BLaER1 (cell line): Measurements from ENCODE around the gene PRICKLE2.

Experiments
- H3K27ac ChIP-seq: shearing (Covaris generic); formaldehyde crosslinking; 2 replicates; pipeline ENCODE4 v1.8.1; 2022
- H3K27me3 ChIP-seq: shearing (Covaris generic); formaldehyde crosslinking; 2 replicates; pipeline ENCODE4 v1.8.1; 2022
- H3K36me3 ChIP-seq: shearing (Covaris generic); formaldehyde crosslinking; 2 replicates; pipeline ENCODE4 v1.8.1; 2022
- H3K4me1 ChIP-seq: shearing (Covaris generic); formaldehyde crosslinking; 2 replicates; pipeline ENCODE4 v1.8.1; 2022
- H3K4me2 ChIP-seq: shearing (Covaris generic); formaldehyde crosslinking; 2 replicates; pipeline ENCODE4 v1.8.1; 2022
- H3K4me3 ChIP-seq: shearing (Covaris generic); formaldehyde crosslinking; 2 replicates; pipeline ENCODE4 v1.8.1; 2022
- H3K9ac ChIP-seq: shearing (Covaris generic); formaldehyde crosslinking; 2 replicates; pipeline ENCODE4 v1.8.1; 2022
- H3K9me3 ChIP-seq: shearing (Covaris generic); formaldehyde crosslinking; 2 replicates; pipeline ENCODE4 v1.8.1; 2022
- H4K20me1 ChIP-seq: shearing (Covaris generic); formaldehyde crosslinking; 2 replicates; pipeline ENCODE4 v1.8.1; 2022
- Cebpa-rat ChIP-seq: shearing (Covaris generic); IDR thresholded peaks from 2 replicates; pipeline ENCODE4 v1.8.1; 2022

Gene PRICKLE2

DNA sequence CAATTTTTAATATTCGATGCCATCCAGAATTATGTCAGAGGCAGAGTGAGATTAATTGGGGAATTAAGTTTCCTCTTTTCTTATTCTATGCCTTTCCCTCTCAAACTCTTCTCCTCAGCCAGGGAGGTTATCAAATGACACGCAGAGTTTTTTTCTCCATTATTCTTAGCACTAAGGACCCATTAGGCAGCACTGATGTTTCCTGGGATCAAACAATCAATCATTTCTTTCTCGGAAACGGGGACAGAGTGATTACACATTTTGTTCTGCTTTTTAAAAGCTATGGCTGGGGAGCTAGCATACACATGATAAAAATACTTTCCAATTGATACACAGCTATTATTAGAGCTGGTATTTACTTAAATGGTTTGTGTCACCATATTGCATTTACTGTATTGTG is 166.7 kb downstream of the PRICKLE2 start:
- Histone ChIP-seq H3K4me3 (no peak overlapping the region), H3K9ac (no peak overlapping the region), H3K9me3 (no peaks in the 10 kb centered on the region), H3K4me2 (no peak overlapping the region), H3K27me3 (no peaks in the 10 kb centered on the region), H3K36me3 (no peaks in the 10 kb centered on the region), H3K4me1 (no peaks in the 10 kb centered on the region), H3K27ac (no peak overlapping the region), H4K20me1 (no peaks in the 10 kb centered on the region)
- no peak for TF ChIP-seq Cebpa-rat

DNA sequence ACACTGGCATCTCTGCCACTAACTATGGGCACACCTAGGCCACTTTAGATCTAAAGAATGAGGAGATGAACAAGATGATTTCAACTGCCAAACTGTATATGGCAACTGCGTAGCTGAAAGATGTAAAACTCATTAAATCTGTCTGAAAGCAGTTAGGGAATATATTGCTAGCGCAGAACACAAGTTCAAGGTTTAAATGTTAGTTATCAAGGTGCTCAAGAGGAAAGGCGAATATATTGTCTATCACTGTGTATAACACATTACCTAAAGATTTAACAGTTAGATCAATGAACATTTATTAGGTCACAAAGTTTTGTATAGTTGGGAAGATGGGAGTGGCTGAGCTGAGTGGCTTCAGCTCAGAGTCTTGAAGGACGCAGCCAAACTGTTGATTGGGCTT is 168.0 kb downstream of the PRICKLE2 start:
- Histone ChIP-seq H3K9me3 (no peaks in the 10 kb centered on the region), H3K4me2 (no peak overlapping the region), H3K27me3 (no peaks in the 10 kb centered on the region), H3K27ac (no peak overlapping the region), H3K4me3 (no peak overlapping the region), H4K20me1 (no peaks in the 10 kb centered on the region), H3K4me1 (no peaks in the 10 kb centered on the region), H3K9ac (no peak overlapping the region), H3K36me3 (no peaks in the 10 kb centered on the region)
- TF ChIP-seq Cebpa-rat: no peak

DNA sequence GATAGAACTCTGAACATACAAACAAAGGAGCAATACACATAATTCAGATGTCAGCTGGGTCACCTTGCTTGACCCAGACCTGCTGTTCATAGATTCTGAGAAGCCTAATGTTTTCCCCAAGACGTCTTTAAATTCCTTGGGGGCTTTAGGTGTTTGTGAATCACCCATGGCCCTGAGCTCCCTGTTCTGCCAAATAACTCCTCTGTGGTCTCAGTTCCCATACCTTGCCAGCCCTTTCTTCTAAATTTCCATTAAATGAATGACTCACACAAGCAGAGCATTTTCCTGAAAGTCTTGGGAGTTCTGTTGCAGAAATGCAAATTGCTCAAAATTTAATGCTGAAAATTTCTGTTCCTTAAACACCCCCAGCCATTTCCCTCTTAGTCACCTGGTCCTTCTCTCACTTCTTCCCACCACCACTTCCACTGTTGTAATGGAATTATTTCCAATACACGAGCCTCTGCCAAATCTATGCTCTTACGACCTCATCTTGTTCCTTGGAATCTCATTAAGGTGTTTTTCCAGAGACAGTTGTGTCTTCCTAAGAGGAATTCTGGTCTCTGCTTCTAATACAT is 168.6 kb downstream of the PRICKLE2 start:
- H3K36me3 ChIP-seq: no peaks in the 10 kb centered on the region
- no peak overlapping the region for H3K27ac ChIP-seq
- H3K9me3 ChIP-seq: no peaks in the 10 kb centered on the region
- H4K20me1 ChIP-seq: no peaks in the 10 kb centered on the region
- no peak for TF ChIP-seq Cebpa-rat
- H3K4me2 ChIP-seq: no peak overlapping the region
- H3K27me3 ChIP-seq: no peaks in the 10 kb centered on the region
- H3K4me3 ChIP-seq: no peak overlapping the region
- H3K9ac ChIP-seq: no peak overlapping the region
- no peaks in the 10 kb centered on the region for H3K4me1 ChIP-seq

DNA sequence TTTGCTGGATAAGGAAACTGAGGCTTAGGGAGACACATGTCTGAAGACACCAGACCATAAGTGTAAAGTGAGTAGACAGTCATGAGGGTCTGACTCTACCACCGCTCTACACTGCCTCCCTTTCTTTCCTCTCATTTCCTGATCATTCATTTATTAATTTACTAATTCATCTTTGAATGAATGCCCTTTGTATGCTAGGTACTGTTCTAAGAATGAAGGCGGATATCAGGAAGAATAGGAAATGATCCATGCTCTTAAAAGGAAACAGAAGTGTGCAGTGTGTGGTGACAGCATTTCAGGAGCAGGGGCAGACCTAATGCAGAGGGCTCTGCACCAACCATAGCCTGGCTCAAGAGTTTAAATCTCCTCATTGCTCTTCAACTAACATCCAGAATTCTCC is 170.2 kb downstream of the PRICKLE2 start:
- Histone ChIP-seq H3K27me3 (no peaks in the 10 kb centered on the region), H3K4me1 (no peaks in the 10 kb centered on the region), H3K9me3 (no peaks in the 10 kb centered on the region), H3K9ac (no peak overlapping the region), H3K4me2 (no peak overlapping the region), H3K27ac (no peak overlapping the region), H3K4me3 (no peak overlapping the region), H3K36me3 (no peaks in the 10 kb centered on the region), H4K20me1 (no peaks in the 10 kb centered on the region)
- TF ChIP-seq Cebpa-rat: no peak

DNA sequence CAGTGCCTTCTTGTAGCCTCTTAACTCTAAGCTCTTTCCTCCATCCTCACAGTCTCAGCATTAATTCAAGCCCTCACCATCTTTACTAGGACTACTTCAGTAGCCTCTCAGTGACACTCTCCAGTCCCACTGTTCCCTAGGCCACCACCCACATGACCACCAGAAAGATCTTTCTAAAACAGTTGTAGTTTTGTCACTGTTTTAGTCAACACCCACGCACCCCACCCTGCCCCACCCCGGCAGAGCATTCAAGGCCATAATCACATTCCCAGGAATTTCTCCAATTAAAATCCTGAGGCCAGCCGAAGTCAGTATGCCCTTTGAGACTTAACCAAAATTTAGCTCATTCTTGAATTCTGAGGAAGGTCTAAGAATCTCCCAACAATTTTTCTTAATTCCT is 170.8 kb downstream of the PRICKLE2 start:
- Histone ChIP-seq H3K9me3 (no peaks in the 10 kb centered on the region), H3K36me3 (no peaks in the 10 kb centered on the region), H3K27ac (no peak overlapping the region), H3K27me3 (no peaks in the 10 kb centered on the region), H3K4me1 (no peaks in the 10 kb centered on the region), H4K20me1 (no peaks in the 10 kb centered on the region), H3K4me3 (no peak overlapping the region), H3K4me2 (no peak overlapping the region), H3K9ac (no peak overlapping the region)
- TF ChIP-seq Cebpa-rat: no peak

DNA sequence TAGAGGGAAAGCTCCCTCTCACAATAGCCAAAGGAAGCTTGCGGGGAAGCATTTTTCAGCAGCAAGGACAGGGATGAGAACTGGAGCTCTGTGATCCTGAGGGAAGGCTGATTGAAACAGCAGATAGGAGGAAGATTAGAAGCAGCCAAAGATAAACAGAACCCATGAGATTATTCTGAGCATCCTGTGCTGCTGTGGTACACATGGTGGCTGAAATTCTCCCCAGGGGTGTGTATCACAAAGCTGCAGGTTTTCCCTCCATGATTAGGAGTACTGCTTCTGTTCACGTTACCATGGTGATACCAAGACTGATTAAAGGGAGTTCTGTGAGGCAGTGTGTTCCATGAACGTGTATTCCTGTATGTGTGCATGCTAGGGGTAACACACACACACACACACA is 171.7 kb downstream of the PRICKLE2 start:
- Histone ChIP-seq H3K27ac (no peak overlapping the region), H3K4me3 (no peak overlapping the region), H3K9me3 (no peaks in the 10 kb centered on the region), H3K9ac (no peak overlapping the region), H3K4me1 (no peaks in the 10 kb centered on the region), H3K4me2 (no peak overlapping the region), H4K20me1 (no peaks in the 10 kb centered on the region), H3K36me3 (no peaks in the 10 kb centered on the region), H3K27me3 (no peaks in the 10 kb centered on the region)
- no peak for TF ChIP-seq Cebpa-rat

DNA sequence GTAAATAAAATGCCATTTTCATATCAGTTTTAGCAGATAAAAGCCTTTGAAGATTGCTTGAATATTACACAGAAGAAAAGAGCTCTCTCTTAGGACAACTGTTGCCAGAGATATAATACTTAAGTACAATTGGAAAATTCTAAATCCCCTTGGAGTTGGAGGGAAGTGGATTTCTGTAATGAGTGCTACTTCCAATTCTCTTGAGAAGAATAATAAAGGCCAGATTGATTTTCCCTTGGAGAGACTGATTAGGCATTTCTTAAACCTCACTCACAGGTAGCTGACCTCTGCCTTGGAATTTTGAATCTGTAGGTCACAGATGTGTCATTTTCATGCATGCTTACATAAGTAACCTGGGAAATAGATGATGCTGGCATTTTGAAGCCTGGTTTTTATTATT is 172.1 kb downstream of the PRICKLE2 start:
- Histone ChIP-seq H3K9ac (no peak overlapping the region), H3K4me2 (no peak overlapping the region)

DNA sequence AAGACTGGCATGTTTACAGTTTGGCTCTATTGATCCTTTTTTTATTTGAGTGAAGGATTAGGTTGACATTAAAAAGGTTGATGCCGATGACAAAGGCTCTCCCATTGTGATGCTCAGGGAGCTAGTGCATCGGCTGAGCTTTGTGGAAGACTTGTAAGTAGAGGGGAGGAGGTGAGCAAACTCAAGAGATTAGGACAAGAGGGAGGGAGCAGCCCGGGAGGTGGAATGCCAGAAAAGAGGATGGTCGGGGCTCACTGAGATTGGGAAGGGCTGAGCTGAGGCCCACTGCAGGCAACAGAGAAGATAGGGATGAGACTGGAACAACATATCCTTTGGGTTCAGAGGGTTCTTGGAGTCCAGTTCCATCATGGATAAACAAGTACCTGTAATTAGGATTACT is 175.4 kb downstream of the PRICKLE2 start:
- no peak overlapping the region for H3K27ac ChIP-seq

More for the DNA sequence above, 172.1 kb downstream of the PRICKLE2 start:
- Histone ChIP-seq H4K20me1 (no peaks in the 10 kb centered on the region), H3K9me3 (no peaks in the 10 kb centered on the region), H3K4me1 (no peaks in the 10 kb centered on the region), H3K4me3 (no peak overlapping the region), H3K27ac (no peak overlapping the region), H3K27me3 (no peaks in the 10 kb centered on the region), H3K36me3 (no peaks in the 10 kb centered on the region)
- no peak for TF ChIP-seq Cebpa-rat

DNA sequence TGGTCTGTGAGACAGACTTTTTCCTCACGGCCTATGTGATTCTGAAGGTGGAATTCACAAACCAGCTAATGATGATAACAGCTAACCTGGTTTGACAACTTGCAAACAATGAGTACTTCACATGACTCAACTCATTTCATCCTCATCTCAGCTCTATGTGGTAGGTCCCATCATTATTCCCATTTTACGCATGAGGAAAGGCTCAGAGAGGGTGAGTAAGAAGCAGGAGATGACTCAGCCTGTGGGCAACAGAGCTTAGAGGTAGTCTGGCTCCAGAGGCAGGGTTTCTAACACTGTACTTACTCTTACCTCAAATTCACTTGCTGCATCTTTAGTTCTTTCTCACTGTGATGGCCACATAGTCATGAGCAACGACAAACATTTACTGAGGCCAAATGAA is 176.1 kb downstream of the PRICKLE2 start:
- H4K20me1 ChIP-seq: no peaks in the 10 kb centered on the region
- no peak overlapping the region for H3K4me2 ChIP-seq
- H3K36me3 ChIP-seq: no peaks in the 10 kb centered on the region
- no peak for TF ChIP-seq Cebpa-rat
- H3K27me3 ChIP-seq: no peaks in the 10 kb centered on the region
- H3K4me1 ChIP-seq: no peaks in the 10 kb centered on the region
- H3K9me3 ChIP-seq: no peaks in the 10 kb centered on the region
- no peak overlapping the region for H3K9ac ChIP-seq
- H3K27ac ChIP-seq: no peak overlapping the region
- H3K4me3 ChIP-seq: no peak overlapping the region

More for the DNA sequence above, 175.4 kb downstream of the PRICKLE2 start:
- Histone ChIP-seq H4K20me1 (no peaks in the 10 kb centered on the region), H3K9me3 (no peaks in the 10 kb centered on the region), H3K4me3 (no peak overlapping the region), H3K4me2 (no peak overlapping the region), H3K27me3 (no peaks in the 10 kb centered on the region), H3K36me3 (no peaks in the 10 kb centered on the region), H3K4me1 (no peaks in the 10 kb centered on the region), H3K9ac (no peak overlapping the region)
- no peak for TF ChIP-seq Cebpa-rat

DNA sequence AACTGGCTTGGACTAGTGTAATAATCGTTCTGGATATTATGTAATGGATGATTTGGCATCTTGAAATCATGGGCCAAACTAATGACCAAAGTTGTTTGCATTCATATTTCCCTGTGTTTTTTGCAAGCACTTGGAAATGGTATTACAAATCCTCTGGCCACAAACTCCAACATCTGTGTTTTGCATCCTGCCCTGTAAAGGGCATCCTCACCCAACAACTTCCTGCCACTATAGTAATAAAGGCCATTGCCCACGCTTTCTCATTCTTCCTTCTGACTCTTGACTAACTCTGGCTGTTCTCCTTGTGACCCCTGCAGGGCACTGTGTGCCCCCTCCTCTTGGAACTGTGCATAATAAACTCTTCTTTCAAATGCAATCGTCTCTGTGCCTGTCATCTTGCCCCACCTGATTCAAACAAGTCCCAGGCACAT is 176.6 kb downstream of the PRICKLE2 start:
- Histone ChIP-seq H3K4me1 (no peaks in the 10 kb centered on the region), H3K9ac (no peak overlapping the region), H3K36me3 (no peaks in the 10 kb centered on the region), H4K20me1 (no peaks in the 10 kb centered on the region), H3K27me3 (no peaks in the 10 kb centered on the region), H3K27ac (no peak overlapping the region), H3K4me3 (no peak overlapping the region), H3K9me3 (no peaks in the 10 kb centered on the region), H3K4me2 (no peak overlapping the region)
- no peak for TF ChIP-seq Cebpa-rat

DNA sequence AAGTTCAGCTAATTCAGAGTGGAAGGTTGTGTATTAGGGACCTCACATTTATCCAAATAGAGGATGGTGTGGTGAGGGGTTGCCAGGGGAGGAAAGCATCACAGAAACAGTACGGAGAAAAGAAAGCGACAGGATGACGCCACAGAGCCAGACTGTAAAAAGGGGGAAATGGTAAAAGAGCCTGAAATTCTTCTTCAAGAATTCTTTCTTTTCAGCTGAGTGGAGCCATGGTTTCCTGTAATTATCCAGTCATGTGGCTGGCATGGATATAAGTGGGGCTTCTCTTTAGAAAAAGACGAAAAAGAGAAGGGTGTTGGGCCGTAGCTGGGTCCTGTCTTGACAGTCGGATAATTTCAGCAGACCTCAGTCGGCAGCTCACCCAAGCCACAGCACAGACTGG is 177.5 kb downstream of the PRICKLE2 start:
- Histone ChIP-seq H3K9me3 (no peaks in the 10 kb centered on the region), H4K20me1 (no peaks in the 10 kb centered on the region), H3K4me1 (no peaks in the 10 kb centered on the region), H3K9ac (no peak overlapping the region), H3K27ac (no peak overlapping the region), H3K27me3 (no peaks in the 10 kb centered on the region), H3K4me2 (no peak overlapping the region), H3K4me3 (no peak overlapping the region), H3K36me3 (no peaks in the 10 kb centered on the region)
- TF ChIP-seq Cebpa-rat: no peak
